Pulmonary artery endothelial cell (primary cell): ENCODE data around the gene XXYLT1. TPM values are rescaled to one million over a fixed set of nuclear protein-coding genes. Genes with fewer than 3 reads are reported as not detected.
A peak's percentile ranks its signal among the peaks of the same experiment; 100 is the strongest.

Source experiments
- DNase-seq: peaks from one replicate; pipeline ENCODE4 v3.0.0-alpha.2; 2011; ENCODE audit warnings: low read depth, low spot score
- total RNA-seq: library from RNA; depleted of rRNA; stranded (reverse); fragments of >200 nt; gene quantifications from 2 replicates; pipeline ENCODE4 v1.2.3, GENCODE V29; 2014

The XXYLT1 gene
- total RNA-seq, 1 donor from 2014 or later: 42.1 TPM

- DNase-seq: no peak
Observed at GRCh38 chr3:195034101-195034500, 236.9 kb downstream of the XXYLT1 start.

DNA sequence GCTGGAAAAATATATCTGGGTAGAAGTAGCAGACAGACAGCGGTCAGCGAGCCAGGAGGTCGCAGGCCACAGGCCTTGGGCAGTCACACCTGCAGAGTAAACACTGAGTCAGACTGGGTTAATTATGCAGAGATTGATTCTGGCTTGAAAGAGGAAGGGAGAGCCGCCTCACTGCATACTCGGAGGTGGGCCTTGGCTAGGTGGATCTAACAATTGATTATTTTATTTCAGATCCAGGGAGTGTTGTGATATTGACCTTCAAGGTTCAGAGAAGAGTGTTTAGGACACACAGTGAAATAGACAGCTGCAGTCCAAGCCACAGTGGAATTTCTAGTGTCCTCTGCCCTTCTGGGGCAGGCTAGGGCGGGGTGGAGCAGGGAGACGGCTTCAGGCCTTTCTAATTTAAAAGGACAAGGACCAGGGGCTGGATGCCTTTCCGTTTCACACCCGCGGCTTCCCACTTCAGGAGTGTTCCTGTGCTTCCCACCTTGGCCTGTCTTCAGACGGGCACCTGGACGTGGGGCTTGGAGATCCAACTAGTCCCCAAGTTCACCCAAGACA, 237.3 kb downstream of the XXYLT1 start:
- DNase-seq: no peak

DNA sequence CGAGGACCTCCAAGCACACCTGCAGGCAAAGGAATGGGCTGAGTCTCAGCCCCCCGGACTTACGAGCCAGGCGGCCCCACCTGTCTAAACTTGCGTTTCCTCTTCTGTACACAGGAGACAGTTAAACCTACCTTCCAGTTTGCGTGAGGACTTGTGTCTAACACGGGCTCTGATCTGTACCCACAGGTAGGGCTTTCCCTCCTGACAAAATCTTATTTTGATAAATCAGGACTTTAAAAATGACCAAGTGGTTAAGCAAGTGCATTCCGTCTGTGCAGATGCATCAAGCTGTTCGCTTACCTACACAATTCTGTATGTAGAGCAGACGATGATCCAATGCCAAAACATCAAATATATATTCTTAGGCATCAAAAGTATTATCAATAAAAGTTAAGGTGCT, 238.0 kb downstream of the XXYLT1 start:
- DNase-seq: no peak

GRCh38 chr3:195032106-195032759, 238.7 kb downstream of the XXYLT1 start:
- no peak for DNase-seq

DNA sequence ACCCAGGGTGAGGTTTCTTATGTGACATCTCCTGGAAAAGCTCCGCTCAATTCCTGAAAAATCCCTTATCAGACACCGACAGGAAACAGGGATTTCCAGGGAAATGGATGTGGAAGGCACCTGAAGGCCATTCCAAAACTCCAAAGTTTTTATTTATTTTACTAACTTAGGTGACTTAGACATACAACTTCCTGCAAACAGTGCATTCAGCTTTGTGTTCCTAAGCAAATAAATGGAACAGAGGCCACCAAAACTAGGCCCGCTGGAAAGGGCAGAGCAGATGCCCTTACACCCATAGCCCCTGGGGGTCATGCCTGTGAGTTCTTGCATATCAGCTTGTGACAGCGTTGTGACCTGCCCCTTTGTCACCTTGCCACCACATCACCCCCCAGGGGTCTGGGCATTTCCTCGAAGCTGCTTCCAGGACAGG, 239.4 kb downstream of the XXYLT1 start:
- peak; percentile 71 for DNase-seq

- DNase-seq: peak; percentile 87
Observed at GRCh38 chr3:195030791-195031321, 240.1 kb downstream of the XXYLT1 start.

GRCh38 chr3:195028877-195029606, 241.9 kb downstream of the XXYLT1 start:
- DNase-seq: peak; percentile 79

GRCh38 chr3:195025884-195026200, 245.1 kb downstream of the XXYLT1 start:
- no peak for DNase-seq

DNA sequence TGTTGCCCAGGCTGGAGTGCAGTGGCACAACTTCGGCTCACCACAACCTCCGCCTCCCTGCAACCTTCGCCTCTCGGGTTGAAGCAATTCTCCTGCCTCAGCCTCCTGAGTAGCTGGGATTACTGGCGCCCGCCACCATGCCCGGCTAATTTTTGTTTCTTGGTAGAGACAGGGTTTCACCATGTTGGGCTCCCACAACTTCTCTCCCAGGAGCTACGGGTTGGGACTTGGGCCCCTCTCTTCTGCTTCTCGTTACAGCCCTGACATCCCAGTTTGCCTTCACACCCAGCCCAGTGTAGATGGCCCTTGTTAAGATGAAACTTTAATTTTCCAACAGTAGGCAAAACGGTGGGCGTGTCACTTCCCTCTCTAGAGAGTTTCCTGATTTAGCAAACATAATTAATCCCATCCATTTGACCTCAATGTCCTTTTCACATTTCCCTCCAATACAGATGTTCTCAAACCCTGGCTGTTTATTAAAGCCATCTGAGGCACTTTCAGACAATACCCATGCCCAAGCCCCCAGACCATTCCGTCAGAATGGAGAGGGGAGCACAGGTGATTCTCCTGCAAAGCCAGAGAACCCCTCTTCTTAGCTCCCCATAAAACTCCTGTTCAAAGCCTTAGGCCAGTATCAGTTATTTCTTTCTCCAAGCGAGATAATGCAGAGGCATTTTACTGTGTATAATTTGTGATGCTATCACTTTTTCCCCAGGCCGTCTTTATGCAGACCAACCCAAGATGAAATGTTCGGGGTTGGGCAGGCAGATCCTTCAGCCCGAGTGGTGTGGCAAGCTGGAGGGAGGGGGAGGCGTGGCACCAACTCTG, 245.7 kb downstream of the XXYLT1 start:
- no peak for DNase-seq

- DNase-seq: no peak
Observed at GRCh38 chr3:195023989-195024388, 247.0 kb downstream of the XXYLT1 start.

- DNase-seq: no peak
Observed at GRCh38 chr3:195023576-195023975, 247.4 kb downstream of the XXYLT1 start.

- DNase-seq: no peak
Observed at GRCh38 chr3:195021692-195022091, 249.3 kb downstream of the XXYLT1 start.

GRCh38 chr3:195020921-195021320, 250.0 kb downstream of the XXYLT1 start:
- DNase-seq: no peak

DNA sequence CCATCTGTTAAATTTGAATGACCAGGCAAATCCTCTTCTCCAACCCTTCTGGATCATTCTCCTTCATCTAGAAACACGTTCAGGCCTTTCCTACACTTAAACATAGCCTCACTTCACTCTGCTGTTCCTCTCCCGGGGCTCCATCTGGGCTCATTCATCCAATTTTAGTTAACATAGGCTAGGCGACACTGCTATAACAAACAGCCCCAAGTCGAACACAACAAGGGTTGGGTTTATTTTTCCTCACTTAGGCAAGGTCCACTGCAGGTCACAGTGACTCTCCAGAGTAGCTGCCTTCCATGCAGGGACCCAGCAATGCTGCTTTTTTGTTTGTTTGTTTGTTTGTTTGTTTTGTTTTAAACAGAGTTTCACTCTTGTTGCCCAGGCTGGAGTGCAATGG, 250.8 kb downstream of the XXYLT1 start:
- no peak for DNase-seq

- no peak for DNase-seq
Observed at GRCh38 chr3:195019335-195019734, 251.6 kb downstream of the XXYLT1 start.

Other genes starting within 250 kb of the XXYLT1 start
- gene ACAP2, start 171.9 kb upstream of the XXYLT1 start, total RNA-seq: 47.7 and 52.8 TPM in 2 replicates